Activated T-helper 2 cell treated with anti-CD3 and anti-CD28 coated beads, Interferon-gamma antibody, Interleukin-2, Interleukin-4, amounts not matched to agents 10 μg/mL and 5 μg/mL and 100 μg/mL, durations not matched to agents 14 hours and 24 hours and 36 hours (primary cell): ENCODE results near the gene GNG8. TPM values are rescaled to one million over a fixed set of nuclear protein-coding genes. Genes with fewer than 3 reads are reported as not detected.
"Not testable (repeated sequence)": the region's sequence is repeated elsewhere in the genome, so short reads cannot be mapped to it uniquely, and the experiment has no call there.

Source experiments
- DNase-seq: peaks from one replicate; pipeline ENCODE4 v3.0.0; 2021; ENCODE audit warnings: low spot score
- H3K27ac Mint-ChIP-seq: one replicate; pipeline ENCODE4 v1.8.0; 2021; ENCODE audit warnings: mixed read lengths
- H3K27me3 Mint-ChIP-seq: one replicate; pipeline ENCODE4 v1.8.0; 2021; ENCODE audit warnings: low read depth, mixed read lengths
- H3K36me3 Mint-ChIP-seq: one replicate; pipeline ENCODE4 v1.8.0; 2021; ENCODE audit warnings: low read depth, mixed read lengths
- H3K4me1 Mint-ChIP-seq: one replicate; pipeline ENCODE4 v1.8.0; 2021; ENCODE audit warnings: low read depth, mixed read lengths
- H3K4me3 Mint-ChIP-seq: one replicate; pipeline ENCODE4 v1.8.0; 2021; ENCODE audit warnings: low read depth, mild to moderate bottlenecking, moderate library complexity, mixed read lengths
- H3K9me3 Mint-ChIP-seq: one replicate; pipeline ENCODE4 v1.8.0; 2021; ENCODE audit warnings: mixed read lengths
- intact Hi-C: fragments of 100-400 bp; cut with micrococcal nuclease; formaldehyde crosslinking; loops from one replicate; pipeline ENCODE4 v1.15.1; 2023
- total RNA-seq: library from RNA; stranded (reverse); gene quantifications from 2 replicates; pipeline ENCODE4 v1.2.3, GENCODE V29; 2022

Gene GNG8
- total RNA-seq, 1 donor from 2014 or later = 29.1 TPM

DNA sequence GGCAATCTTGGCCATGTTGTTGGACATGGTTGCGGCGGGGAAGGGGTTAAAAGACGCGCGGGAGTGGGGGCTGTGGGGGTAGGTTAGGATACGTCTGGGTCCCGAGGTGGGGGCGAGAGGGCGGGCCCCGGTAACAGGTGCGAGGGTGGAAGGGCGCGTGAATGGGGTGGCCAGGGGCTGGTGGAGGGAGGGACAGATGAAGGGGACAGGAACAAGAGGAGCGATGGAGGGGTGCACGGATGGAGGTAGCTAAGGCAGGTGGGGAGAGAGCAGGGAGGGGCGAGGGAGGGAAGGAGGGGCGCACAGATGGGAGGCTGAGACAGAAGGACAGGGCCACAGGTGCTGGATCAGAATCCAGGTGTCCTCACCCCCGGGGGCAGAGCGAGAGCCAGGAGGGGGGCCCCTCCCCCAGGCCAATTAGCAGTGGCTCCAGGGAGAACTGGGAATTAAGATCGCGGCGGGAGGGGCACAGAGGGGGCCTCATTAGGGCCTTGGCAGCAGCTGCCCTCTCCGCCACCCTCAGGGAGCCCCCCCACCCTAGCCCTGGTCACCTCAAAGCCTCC, 1.3 kb downstream of the GNG8 start:
- Mint-ChIP-seq H3K9me3 (no peaks in the 10 kb centered on the region), H3K4me1 (peaks cover 13% of the 10 kb centered on the region), H3K4me3 (peak overlapping the region; percentile 75), H3K27me3 (peaks cover 2% of the 10 kb centered on the region), H3K27ac (no peak overlapping the region), H3K36me3 (peaks cover 6% of the 10 kb centered on the region)
- DNase-seq = no peak
- intact Hi-C loops = loop anchor here (1.0 kb wide), 1 partner anchor 27 kb away; the partner anchor contains the start of gene DACT3

GRCh38 chr19:46634045-46634655, 1.9 kb downstream of the GNG8 start:
- Mint-ChIP-seq H3K36me3 (peaks cover 6% of the 10 kb centered on the region), H3K4me3 (peak overlapping the region; percentile 80), H3K4me1 (peaks cover 13% of the 10 kb centered on the region), H3K9me3 (no peaks in the 10 kb centered on the region), H3K27ac (peak overlapping the region; percentile 34), H3K27me3 (peaks cover 2% of the 10 kb centered on the region)
- peak; percentile 94 for DNase-seq
- intact Hi-C loops = loop anchor here (1.0 kb wide), 1 partner anchor 27 kb away; the partner anchor contains the start of gene DACT3

DNA sequence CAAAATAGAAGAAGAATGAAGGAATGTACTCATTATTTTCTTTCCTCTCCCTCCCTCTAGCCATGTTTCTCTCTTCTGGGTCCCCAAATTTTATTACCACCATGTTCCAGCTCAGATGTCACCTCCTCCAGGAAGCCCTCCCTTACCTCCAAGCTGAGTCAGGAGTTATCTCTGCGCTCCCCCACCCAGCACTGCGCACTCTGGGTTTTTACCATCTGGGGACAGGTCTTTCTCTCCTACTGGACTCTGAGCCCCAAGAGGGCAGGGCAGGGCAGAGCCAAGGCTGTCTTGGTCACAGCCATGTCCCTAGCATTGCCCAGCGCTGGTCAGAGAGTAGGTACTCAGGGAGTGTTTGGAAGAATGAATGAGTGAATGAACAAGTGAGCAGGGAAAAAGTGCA, 2.9 kb downstream of the GNG8 start:
- Mint-ChIP-seq H3K27ac (peak overlapping the region; percentile 26), H3K4me3 (peak overlapping the region; percentile 80), H3K36me3 (peaks cover 6% of the 10 kb centered on the region), H3K27me3 (peaks cover 2% of the 10 kb centered on the region), H3K9me3 (no peaks in the 10 kb centered on the region), H3K4me1 (peaks cover 13% of the 10 kb centered on the region)
- no peak for DNase-seq
- intact Hi-C loops = no loop called here

GRCh38 chr19:46631481-46631880, 4.5 kb downstream of the GNG8 start:
- intact Hi-C loops = no loop called here
- Mint-ChIP-seq H3K4me1 (peaks cover 13% of the 10 kb centered on the region), H3K27ac (no peak overlapping the region), H3K36me3 (peaks cover 6% of the 10 kb centered on the region), H3K4me3 (no peak overlapping the region), H3K9me3 (no peaks in the 10 kb centered on the region), H3K27me3 (peaks cover 2% of the 10 kb centered on the region)
- no peak for DNase-seq

DNA sequence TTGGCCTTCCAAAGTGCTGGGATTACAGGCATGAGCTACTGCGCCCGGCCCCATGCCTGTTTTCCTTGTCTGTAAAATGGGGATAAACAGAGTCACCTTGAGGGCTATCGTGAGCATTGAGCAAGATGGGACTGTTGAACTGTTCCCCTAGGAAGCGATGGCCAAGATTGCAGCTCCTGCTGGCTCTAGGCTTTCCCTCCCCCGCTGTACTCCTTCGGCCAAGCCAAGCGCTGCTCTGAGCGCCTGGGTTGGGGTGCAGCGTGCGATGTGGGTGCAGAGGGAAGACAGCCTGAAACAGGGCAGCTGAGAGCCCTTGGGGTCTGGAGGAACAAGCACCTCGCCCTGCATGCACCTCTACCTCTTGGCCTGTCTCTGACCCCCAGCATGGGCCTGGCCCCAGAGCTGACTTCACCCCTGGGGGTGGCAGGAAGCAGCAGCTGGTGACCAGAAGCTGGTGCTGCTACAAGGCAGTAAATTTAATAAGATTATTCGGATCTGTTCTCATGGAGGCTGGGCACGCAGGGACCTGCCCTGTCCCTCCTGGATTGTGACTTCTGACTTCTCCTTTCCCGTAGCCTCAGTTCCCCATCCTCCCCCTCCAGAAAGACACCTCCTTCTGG, 5.3 kb downstream of the GNG8 start:
- intact Hi-C loops = no loop called here
- Mint-ChIP-seq H3K36me3 (peaks cover 6% of the 10 kb centered on the region), H3K4me1 (peaks cover 14% of the 10 kb centered on the region), H3K9me3 (no peaks in the 10 kb centered on the region), H3K27ac (no peak overlapping the region), H3K4me3 (no peak overlapping the region), H3K27me3 (peaks cover 2% of the 10 kb centered on the region)
- DNase-seq = no peak

DNA sequence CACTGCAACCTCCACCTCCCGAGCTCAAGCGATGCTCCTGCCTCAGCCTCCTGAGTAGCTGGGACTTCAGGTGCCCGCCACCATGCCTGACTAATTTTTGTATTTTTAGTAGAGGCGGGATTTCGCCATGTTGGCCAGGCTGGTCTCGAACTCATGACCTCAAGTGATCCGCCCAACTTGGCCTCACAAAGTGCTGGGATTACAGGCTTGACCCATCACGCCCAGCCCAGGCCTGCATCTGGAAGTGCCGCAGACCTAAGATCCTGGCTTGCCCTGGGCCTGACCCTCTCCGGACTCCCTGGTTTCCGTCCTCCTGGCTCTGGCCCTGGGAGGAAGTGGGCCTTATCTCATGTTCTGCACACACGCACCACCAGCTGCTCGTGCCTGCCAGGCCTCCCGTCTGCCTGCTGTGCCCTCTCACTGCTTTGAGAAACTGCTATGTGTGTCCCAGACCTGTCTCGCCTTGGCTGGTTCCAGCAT, 6.4 kb downstream of the GNG8 start:
- H3K36me3 Mint-ChIP-seq = peaks cover 13% of the 10 kb centered on the region
- H3K9me3 Mint-ChIP-seq = no peaks in the 10 kb centered on the region
- no peaks in the 10 kb centered on the region for H3K27me3 Mint-ChIP-seq
- H3K27ac Mint-ChIP-seq = peak overlapping the region; percentile 22
- no peak overlapping the region for H3K4me3 Mint-ChIP-seq
- no peak for DNase-seq
- intact Hi-C loops = no loop called here
- peaks cover 21% of the 10 kb centered on the region for H3K4me1 Mint-ChIP-seq

DNA sequence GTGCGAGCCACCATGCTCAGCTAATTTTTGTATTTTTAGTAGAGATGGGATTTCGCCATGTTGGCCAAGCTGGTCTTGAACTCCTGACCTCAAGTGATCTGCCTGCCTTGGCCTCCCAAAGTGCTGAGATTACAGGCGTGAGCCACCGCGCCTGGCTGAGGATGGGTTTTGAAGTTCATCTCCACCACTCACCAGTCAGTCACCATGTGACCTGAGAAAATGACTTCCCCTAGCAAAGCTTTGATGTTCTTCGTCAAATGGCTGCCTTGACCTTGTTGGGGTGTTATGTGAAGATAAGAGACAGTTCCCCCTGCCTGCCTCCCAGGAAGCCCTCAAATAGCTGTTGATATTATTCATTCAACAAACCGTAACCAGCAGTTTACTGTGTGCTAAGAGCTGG, 7.0 kb downstream of the GNG8 start:
- H3K4me3 Mint-ChIP-seq, H3K27me3 Mint-ChIP-seq, DNase-seq, H3K9me3 Mint-ChIP-seq, intact Hi-C loops: not testable (repeated sequence)
- Mint-ChIP-seq H3K36me3 (peaks cover 19% of the 10 kb centered on the region), H3K4me1 (peaks cover 23% of the 10 kb centered on the region), H3K27ac (peak overlapping the region; percentile 22)

DNA sequence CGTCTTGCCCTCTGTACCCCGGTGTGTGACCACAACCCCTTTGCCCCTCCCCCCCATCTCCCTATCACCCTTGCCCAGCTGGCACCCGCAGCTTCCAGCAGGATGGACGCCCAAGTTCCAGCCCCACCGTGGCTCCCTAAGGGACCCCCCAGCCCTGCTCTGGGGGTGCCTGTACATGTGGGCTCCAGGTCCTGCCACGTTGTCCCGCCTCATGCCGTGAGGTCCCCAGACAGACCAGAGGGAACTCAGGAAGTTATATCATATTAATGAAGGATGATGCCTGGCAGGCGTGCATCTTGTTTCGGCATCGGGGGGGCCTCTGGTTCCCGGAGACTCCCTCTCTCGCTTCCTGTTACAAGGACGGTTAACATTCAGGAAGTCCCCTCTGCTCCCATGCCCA, 9.6 kb downstream of the GNG8 start:
- Mint-ChIP-seq H3K4me3 (no peak overlapping the region), H3K36me3 (peaks cover 30% of the 10 kb centered on the region), H3K27me3 (no peaks in the 10 kb centered on the region), H3K9me3 (no peaks in the 10 kb centered on the region), H3K27ac (peak overlapping the region; percentile 98), H3K4me1 (peaks cover 27% of the 10 kb centered on the region)
- intact Hi-C loops = no loop called here
- DNase-seq = no peak

- intact Hi-C loops = no loop called here
- peak overlapping the region; percentile 98 for H3K27ac Mint-ChIP-seq
- peaks cover 37% of the 10 kb centered on the region for H3K36me3 Mint-ChIP-seq
- no peak for DNase-seq
- H3K9me3 Mint-ChIP-seq = no peaks in the 10 kb centered on the region
- peaks cover 34% of the 10 kb centered on the region for H3K4me1 Mint-ChIP-seq
- H3K27me3 Mint-ChIP-seq = no peaks in the 10 kb centered on the region
- H3K4me3 Mint-ChIP-seq = peak overlapping the region; percentile 37
Measured at GRCh38 chr19:46625731-46626130, 10.3 kb downstream of the GNG8 start.

DNA sequence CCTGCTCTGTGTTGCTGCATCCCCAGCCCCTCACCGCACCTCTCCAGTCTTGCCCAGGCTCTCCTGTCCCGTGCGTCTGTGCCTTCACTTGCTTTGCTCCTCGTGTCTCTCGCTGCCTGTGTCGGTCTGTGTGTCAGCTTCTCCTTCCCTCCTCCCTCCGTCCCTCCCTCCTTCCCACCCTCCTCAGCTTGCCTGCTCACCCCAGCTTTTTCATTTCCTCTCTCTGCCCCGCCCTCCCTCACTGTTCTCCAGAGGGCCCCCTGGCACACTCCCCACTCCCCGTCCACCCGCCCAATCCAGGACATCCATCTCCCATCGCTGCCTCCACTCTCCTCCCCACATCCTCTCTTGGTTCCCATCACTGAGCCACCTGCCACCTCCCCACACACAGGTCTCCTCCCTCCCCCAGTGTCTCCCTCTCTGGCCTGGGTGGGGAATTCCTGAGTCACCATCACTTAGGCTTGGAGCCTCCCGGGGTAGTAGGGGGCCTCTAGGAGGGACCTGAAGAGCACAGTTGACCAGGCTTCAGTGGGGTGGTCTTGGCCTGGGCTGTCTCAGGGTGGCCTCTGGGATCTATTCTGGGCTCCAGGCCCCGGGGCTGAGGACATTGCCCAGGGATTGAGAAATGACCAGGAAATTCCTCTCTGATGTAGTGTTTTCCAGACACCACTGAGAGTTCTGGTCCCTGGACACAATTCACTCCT, 10.9 kb downstream of the GNG8 start, which contains the start of gene PTGIR:
Gene PTGIR (minus strand): TSS at position 132 of the 704 bp plus-strand sequence. CDS start 864 bp downstream, outside the sequence.
- no peaks in the 10 kb centered on the region for H3K27me3 Mint-ChIP-seq
- peaks cover 43% of the 10 kb centered on the region for H3K36me3 Mint-ChIP-seq
- peak within 1 kb of the TSS; percentile 97 for H3K4me3 Mint-ChIP-seq
- peak within 1 kb of the TSS; percentile 98 for H3K27ac Mint-ChIP-seq
- intact Hi-C loops = no loop called here
- peaks cover 40% of the 10 kb centered on the region for H3K4me1 Mint-ChIP-seq
- no peaks in the 10 kb centered on the region for H3K9me3 Mint-ChIP-seq
- no peak for DNase-seq

- no peak for DNase-seq
- intact Hi-C loops = no loop called here
- peaks cover 50% of the 10 kb centered on the region for H3K4me1 Mint-ChIP-seq
- peak overlapping the region; percentile 98 for H3K27ac Mint-ChIP-seq
- peaks cover 54% of the 10 kb centered on the region for H3K36me3 Mint-ChIP-seq
- no peaks in the 10 kb centered on the region for H3K27me3 Mint-ChIP-seq
- H3K4me3 Mint-ChIP-seq = peak overlapping the region; percentile 97
- no peaks in the 10 kb centered on the region for H3K9me3 Mint-ChIP-seq
Measured at GRCh38 chr19:46623915-46624502, 12.0 kb downstream of the GNG8 start.

GRCh38 chr19:46622118-46622446, 13.9 kb downstream of the GNG8 start:
- Mint-ChIP-seq H3K27ac (peak overlapping the region; percentile 98), H3K27me3 (no peaks in the 10 kb centered on the region), H3K36me3 (peaks cover 63% of the 10 kb centered on the region), H3K4me1 (peaks cover 61% of the 10 kb centered on the region), H3K9me3 (no peaks in the 10 kb centered on the region), H3K4me3 (peak overlapping the region; percentile 92)
- intact Hi-C loops = no loop called here
- no peak for DNase-seq
